A549 (cell line): ENCODE data around the gene CIPC. TPM values are rescaled to one million over a fixed set of nuclear protein-coding genes. Genes with fewer than 3 reads are reported as not detected.

Experiments used
- ATAC-seq, 2 experiments: fragments of 200-7000 bp in 1 of 2; fragments of >200 bp in 1 of 2; cut with Nextera tagmentation in 1 of 2; cut with Tn5 transposase in 1 of 2; 3 replicates each; pipeline versions ENCODE4 v1.8.0 to v1.9.1; 2018 to 2020; ENCODE audit warnings: mild to moderate bottlenecking in 1 of 2, moderate library complexity in 1 of 2
- CTCF ChIA-PET: fragments of 300-600 bp; sonication (Branson Sonifier 250); formaldehyde crosslinking; extraction: SDS; loops from one replicate; lab custom pipeline; 2021; ENCODE audit warnings: antibody characterized with exemption, inconsistent platforms; lab: Yijun Ruan, JAX
- POLR2A ChIA-PET: fragments of 350-600 bp; formaldehyde crosslinking; extraction: SDS; loops from one replicate; lab custom pipeline; 2021; ENCODE audit warnings: antibody characterized with exemption, inconsistent platforms; lab: Yijun Ruan, JAX
- DNase-seq, 2 experiments: peaks; one replicate each; pipeline versions ENCODE4 v3.0.0 to v3.0.0-alpha.2; 2011 to 2016; ENCODE audit warnings: low read depth in 1 of 2, low spot score in 1 of 2
- FAIRE-seq: peaks from 2 replicates; lab custom pipeline; 2011; peaks lifted over from hg19 to GRCh38; lab: Jason Lieb, UNC
- H3K27ac ChIP-seq, 2 experiments: fragments of >200 bp; sonication (Bioruptor Twin); formaldehyde crosslinking; 3 replicates each; pipeline ENCODE4 v1.5.1; 2016 to 2017
- H3K4me1 ChIP-seq: fragments of >200 bp; sonication (Bioruptor Twin); formaldehyde crosslinking; 3 replicates; pipeline ENCODE4 v1.6.1; 2016
- H3K4me2 ChIP-seq: fragments of >200 bp; sonication (Bioruptor Twin); formaldehyde crosslinking; 3 replicates; pipeline ENCODE4 v1.6.1; 2016
- H3K4me3 ChIP-seq: fragments of >200 bp; sonication (Bioruptor Twin); formaldehyde crosslinking; 3 replicates; pipeline ENCODE4 v1.5.1; 2016
- H3K9me3 ChIP-seq: fragments of >200 bp; sonication (Bioruptor Twin); formaldehyde crosslinking; 3 replicates; pipeline ENCODE4 v1.6.1; 2016
- BHLHE40 ChIP-seq: IDR thresholded peaks from 2 replicates; pipeline ENCODE4 v1.6.1; 2012; ENCODE audit warnings: low read depth, low read length, inconsistent platforms
- CHD2 ChIP-seq: fragments of 150-350 bp; IDR thresholded peaks from 2 replicates; pipeline ENCODE4 v1.6.1; 2014; ENCODE audit warnings: low read length; ENCODE audit not compliant: partially characterized antibody
- CHD4 ChIP-seq: fragments of 200-600 bp; sonication (generic); IDR thresholded peaks from 2 replicates; pipeline ENCODE4 v1.6.1; 2016; ENCODE audit warnings: antibody characterized with exemption, mild to moderate bottlenecking, borderline replicate concordance
- FOSB ChIP-seq: fragments of 250-450 bp; sonication (Bioruptor Pico); IDR thresholded peaks from 2 replicates; pipeline ENCODE4 v1.5.0; 2020; ENCODE audit warnings: mild to moderate bottlenecking, moderate library complexity
- FOSL2 ChIP-seq, 2 experiments: fragments of 450-650 bp in 1 of 2; fragments of >200 bp in 1 of 2; sonication (Bioruptor Twin) in 1 of 2; formaldehyde crosslinking; IDR thresholded peaks; 2 replicates each; pipeline versions ENCODE4 v1.5.0 to v1.6.1; 2016 to 2020; ENCODE audit warnings: mild to moderate bottlenecking in 1 of 2, moderate library complexity in 1 of 2
- GATA3 ChIP-seq: IDR thresholded peaks from 2 replicates; pipeline ENCODE4 v1.6.1; 2012; ENCODE audit warnings: borderline replicate concordance
- HDAC2 ChIP-seq: fragments of 200-600 bp; sonication (generic); IDR thresholded peaks from 2 replicates; pipeline ENCODE4 v1.6.1; 2016
- HEYL ChIP-seq: fragments of 250-450 bp; sonication (Bioruptor Pico); IDR thresholded peaks from 2 replicates; pipeline ENCODE4 v1.8.0; 2021; ENCODE audit warnings: mild to moderate bottlenecking, moderate library complexity
- HOXB5 ChIP-seq: fragments of 250-450 bp; sonication (Bioruptor Pico); IDR thresholded peaks from 2 replicates; pipeline ENCODE4 v1.5.0; 2020; ENCODE audit warnings: mild to moderate bottlenecking, moderate library complexity
- KDM5A ChIP-seq: fragments of 200-600 bp; sonication (generic); IDR thresholded peaks from 2 replicates; pipeline ENCODE4 v1.6.1; 2016; ENCODE audit warnings: antibody characterized with exemption, mild to moderate bottlenecking
- POLR2AphosphoS2 ChIP-seq: conservative IDR thresholded peaks from 2 replicates; pipeline ENCODE4 v1.6.1; 2012; ENCODE audit warnings: low read length, improper control_type of control experiment, inconsistent platforms
- RAD21 ChIP-seq, 2 experiments: fragments of >200 bp in 1 of 2; sonication (Bioruptor Twin) in 1 of 2; formaldehyde crosslinking in 1 of 2; IDR thresholded peaks in 1 of 2; conservative IDR thresholded peaks in 1 of 2; 2 replicates in 1 of 2; 3 replicates in 1 of 2; pipeline ENCODE4 v1.6.1; 2012 to 2018; ENCODE audit warnings: inconsistent platforms in 1 of 2
- RARB ChIP-seq: fragments of 250-450 bp; sonication (Bioruptor Pico); IDR thresholded peaks from 2 replicates; pipeline ENCODE4 v1.8.0; 2021; ENCODE audit warnings: mild to moderate bottlenecking, moderate library complexity
- RCOR1 ChIP-seq: fragments of 150-350 bp; IDR thresholded peaks from 2 replicates; pipeline ENCODE4 v1.6.1; 2014; ENCODE audit warnings: antibody characterized with exemption, low read length, low read depth
- RNF2 ChIP-seq: fragments of 200-600 bp; sonication (generic); IDR thresholded peaks from 2 replicates; pipeline ENCODE4 v1.6.1; 2016; ENCODE audit warnings: low read depth, mild to moderate bottlenecking, antibody characterized with exemption, moderate library complexity, borderline replicate concordance
- USF2 ChIP-seq: fragments of 450-650 bp; IDR thresholded peaks from 2 replicates; pipeline ENCODE4 v1.6.1; 2014; ENCODE audit warnings: antibody characterized with exemption
- ZFP36 ChIP-seq: fragments of 450-650 bp; IDR thresholded peaks from 2 replicates; pipeline ENCODE4 v1.6.1; 2014; ENCODE audit warnings: borderline replicate concordance; ENCODE audit not compliant: partially characterized antibody
- ZSCAN20 ChIP-seq: fragments of 250-450 bp; sonication (Bioruptor Pico); IDR thresholded peaks from 2 replicates; pipeline ENCODE4 v1.8.0; 2022; ENCODE audit warnings: mild to moderate bottlenecking, moderate library complexity
- WGBS: methylation state at CpG from one replicate; pipeline ENCODE4 v1.1.6; 2017; ENCODE audit errors: missing lambda C conversion rate; 5-methylcytosine and 5-hydroxymethylcytosine counted together
- polyA plus RNA-seq, 4 experiments: library from polyadenylated mRNA; depleted of rRNA in 3 of 4; stranded (reverse); fragments of >200 nt; fragmentation: RNase III in 1 of 4; extraction: RNeasy Plus Mini Kit Qiagen cat#74134 plus additional on column Dnase treatment in 1 of 4; gene quantifications; 2 replicates in 3 of 4; 3 replicates in 1 of 4; pipeline ENCODE4 v1.2.3, GENCODE V29; 2011 to 2017
- TF ChIP-seq, protein P1 (sequence below): fragments of >200 bp; sonication (Bioruptor Twin); formaldehyde crosslinking; IDR thresholded peaks from 3 replicates; pipeline ENCODE4 v1.6.1; 2016
- TF ChIP-seq, protein P2 (sequence below): fragments of >200 bp; sonication (Bioruptor Twin); formaldehyde crosslinking; IDR thresholded peaks from 3 replicates; pipeline ENCODE4 v1.5.1; 2016

CIPC gene
- polyA plus RNA-seq, 2 of the 4 experiments (the other 2 are of a cell fraction), result 8.9 to 13.9 TPM

DNA sequence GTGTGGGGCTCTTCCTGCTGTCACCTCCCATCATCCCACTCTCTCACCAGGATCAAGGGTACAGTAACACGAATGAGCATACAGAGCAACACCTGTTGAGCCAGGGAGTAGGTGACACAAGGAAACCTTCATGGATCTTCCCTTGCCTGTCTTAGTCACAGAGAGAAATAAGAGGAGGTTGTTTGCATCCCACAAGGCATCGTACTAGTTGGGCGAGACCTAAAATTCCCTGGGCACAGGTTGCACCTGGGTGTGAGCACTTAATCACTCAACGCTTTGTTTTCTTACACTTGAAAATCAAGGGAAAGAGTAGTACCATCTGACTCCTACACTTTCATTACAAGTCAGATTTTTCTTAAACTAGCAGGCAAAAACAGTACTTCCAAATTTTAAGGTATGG, 16.6 kb downstream of the CIPC start:
- ChIA-PET POLR2A (interaction anchor here (1.0 kb wide), 1 partner anchor 9 kb away, joined by 3 read pairs; no protein-coding TSS in a partner anchor), CTCF (interaction anchor here (0.7 to 7.0 kb wide), 7 partner anchors 11 to 870 kb away, joined by 3 to 60 read pairs (median 6); no protein-coding TSS in a partner anchor)
- no peak overlapping the region for H3K4me2 ChIP-seq
- H3K9me3 ChIP-seq, result no peaks in the 10 kb centered on the region
- DNase-seq (no peak), FAIRE-seq (no peak), ATAC-seq (no peak)
- no peaks in the 10 kb centered on the region for H3K4me1 ChIP-seq
- no peak overlapping the region for H3K4me3 ChIP-seq
- 90% methylated on average over 4 of the region's 4 CpGs for WGBS
- no peak for TF ChIP-seq KDM5A
- no peak for TF ChIP-seq BHLHE40
- no peak for TF ChIP-seq GATA3
- TF ChIP-seq RARB (CRISPR knock-in tag), result no peak
- TF ChIP-seq RCOR1, result no peak
- TF ChIP-seq CHD4, result no peak
- no peak for TF ChIP-seq ZSCAN20 (CRISPR knock-in tag)
- TF ChIP-seq, protein P1, sequence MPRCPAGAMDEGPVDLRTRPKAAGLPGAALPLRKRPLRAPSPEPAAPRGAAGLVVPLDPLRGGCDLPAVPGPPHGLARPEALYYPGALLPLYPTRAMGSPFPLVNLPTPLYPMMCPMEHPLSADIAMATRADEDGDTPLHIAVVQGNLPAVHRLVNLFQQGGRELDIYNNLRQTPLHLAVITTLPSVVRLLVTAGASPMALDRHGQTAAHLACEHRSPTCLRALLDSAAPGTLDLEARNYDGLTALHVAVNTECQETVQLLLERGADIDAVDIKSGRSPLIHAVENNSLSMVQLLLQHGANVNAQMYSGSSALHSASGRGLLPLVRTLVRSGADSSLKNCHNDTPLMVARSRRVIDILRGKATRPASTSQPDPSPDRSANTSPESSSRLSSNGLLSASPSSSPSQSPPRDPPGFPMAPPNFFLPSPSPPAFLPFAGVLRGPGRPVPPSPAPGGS, result no peak
- TF ChIP-seq HDAC2, result no peak
- no peak overlapping the region for H3K27ac ChIP-seq

- WGBS, result 95% methylated on average over 2 of the region's 2 CpGs
- H3K9me3 ChIP-seq, result no peaks in the 10 kb centered on the region
- no peak for TF ChIP-seq ZFP36
- DNase-seq, result no peak
- no peak for FAIRE-seq
- no peaks in the 10 kb centered on the region for H3K4me1 ChIP-seq
- no peak overlapping the region for H3K27ac ChIP-seq
- ChIA-PET CTCF (interaction anchor here (0.9 to 7.0 kb wide), 6 partner anchors 9 to 244 kb away, joined by 3 to 60 read pairs (median 4); no protein-coding TSS in a partner anchor), POLR2A (no interaction called here)
- ATAC-seq, result no peak
- no peak overlapping the region for H3K4me2 ChIP-seq
- no peak overlapping the region for H3K4me3 ChIP-seq
Observed at GRCh38 chr14:77116172-77116817, 18.2 kb downstream of the CIPC start.

GRCh38 chr14:77119851-77120250, 21.8 kb downstream of the CIPC start:
- DNase-seq (no peak), FAIRE-seq (no peak), ATAC-seq (no peak)
- POLR2A ChIA-PET, result no interaction called here
- TF ChIP-seq CHD2 (no peak), RNF2 (no peak)
- no peak overlapping the region for H3K4me3 ChIP-seq
- H3K4me1 ChIP-seq, result peaks cover 12% of the 10 kb centered on the region; the same call in 2 of the 3 replicates
- no peak overlapping the region for H3K4me2 ChIP-seq
- CTCF ChIA-PET, result interaction anchor here (0.7 to 3.5 kb wide), 4 partner anchors 25 to 247 kb away, joined by 3 to 12 read pairs (median 4); no protein-coding TSS in a partner anchor
- H3K27ac ChIP-seq, result no peak overlapping the region
- WGBS, result 93% methylated on average over 7 of the region's 7 CpGs
- no peaks in the 10 kb centered on the region for H3K9me3 ChIP-seq

GRCh38 chr14:77120771-77121743, 23.0 kb downstream of the CIPC start:
- H3K4me1 ChIP-seq, result peaks cover 15% of the 10 kb centered on the region; the same call in 2 of the 3 replicates
- ATAC-seq, result no peak
- DNase-seq, result no peak
- H3K4me2 ChIP-seq, result no peak overlapping the region
- no peak for FAIRE-seq
- CTCF ChIA-PET, result interaction anchor here (1.1 to 6.1 kb wide), 7 partner anchors 11 to 246 kb away, joined by 3 to 32 read pairs (median 3); no protein-coding TSS in a partner anchor
- H3K9me3 ChIP-seq, result no peaks in the 10 kb centered on the region
- no peak overlapping the region for H3K4me3 ChIP-seq
- 82% methylated on average over 9 of the region's 9 CpGs for WGBS
- POLR2A ChIA-PET, result no interaction called here
- H3K27ac ChIP-seq, result no peak overlapping the region
- no peak for TF ChIP-seq POLR2AphosphoS2
- TF ChIP-seq FOSL2 (IDR thresholded peaks at IDR 0.05), result no peak
- TF ChIP-seq FOSL2 (CRISPR knock-in tag; IDR thresholded peaks at IDR 0.05), result no peak
- TF ChIP-seq HOXB5 (CRISPR knock-in tag), result no peak
- TF ChIP-seq HEYL (CRISPR knock-in tag), result no peak
- no peak for TF ChIP-seq HDAC2
- TF ChIP-seq KDM5A, result no peak
- TF ChIP-seq FOSB, result no peak
- TF ChIP-seq USF2, result no peak
- no peak for TF ChIP-seq RAD21 (conservative IDR thresholded peaks at IDR 0.05 in 1 of 2, IDR thresholded peaks at IDR 0.05 in 1 of 2)
- TF ChIP-seq RCOR1, result no peak
- no peak for TF ChIP-seq ZFP36
- TF ChIP-seq, protein P2, sequence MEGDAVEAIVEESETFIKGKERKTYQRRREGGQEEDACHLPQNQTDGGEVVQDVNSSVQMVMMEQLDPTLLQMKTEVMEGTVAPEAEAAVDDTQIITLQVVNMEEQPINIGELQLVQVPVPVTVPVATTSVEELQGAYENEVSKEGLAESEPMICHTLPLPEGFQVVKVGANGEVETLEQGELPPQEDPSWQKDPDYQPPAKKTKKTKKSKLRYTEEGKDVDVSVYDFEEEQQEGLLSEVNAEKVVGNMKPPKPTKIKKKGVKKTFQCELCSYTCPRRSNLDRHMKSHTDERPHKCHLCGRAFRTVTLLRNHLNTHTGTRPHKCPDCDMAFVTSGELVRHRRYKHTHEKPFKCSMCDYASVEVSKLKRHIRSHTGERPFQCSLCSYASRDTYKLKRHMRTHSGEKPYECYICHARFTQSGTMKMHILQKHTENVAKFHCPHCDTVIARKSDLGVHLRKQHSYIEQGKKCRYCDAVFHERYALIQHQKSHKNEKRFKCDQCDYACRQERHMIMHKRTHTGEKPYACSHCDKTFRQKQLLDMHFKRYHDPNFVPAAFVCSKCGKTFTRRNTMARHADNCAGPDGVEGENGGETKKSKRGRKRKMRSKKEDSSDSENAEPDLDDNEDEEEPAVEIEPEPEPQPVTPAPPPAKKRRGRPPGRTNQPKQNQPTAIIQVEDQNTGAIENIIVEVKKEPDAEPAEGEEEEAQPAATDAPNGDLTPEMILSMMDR, result no peak
